ENCODE results near the gene ATPAF1.

ATPAF1 gene

GRCh38 chr1:46592823-46593222 is 75.3 kb downstream of the ATPAF1 start:
- no peak for DNase-seq (ENCODE audit: low read depth in 2 of 2)

GRCh38 chr1:46589529-46589928 is 78.6 kb downstream of the ATPAF1 start:
- DNase-seq (ENCODE audit: low read depth in 2 of 2): no peak

- DNase-seq (ENCODE audit: low read depth in 2 of 2): no peak
Observed at GRCh38 chr1:46587069-46587468, 81.1 kb downstream of the ATPAF1 start.

- no peak for DNase-seq (ENCODE audit: low read depth in 2 of 2)
Observed at GRCh38 chr1:46585312-46585938, 82.7 kb downstream of the ATPAF1 start.

GRCh38 chr1:46583494-46583893 is 84.7 kb downstream of the ATPAF1 start:
- no peak for DNase-seq (ENCODE audit: low read depth in 2 of 2)

GRCh38 chr1:46582972-46583371 is 85.2 kb downstream of the ATPAF1 start:
- DNase-seq (ENCODE audit: low read depth in 2 of 2): no peak

Data from stimulated activated CD4-positive, alpha-beta T cell treated with anti-CD3 and anti-CD28 coated beads, Interleukin-12 subunit alpha, Interleukin-12 subunit beta, amount 100 ng/mL, for 24 hours (primary cell).